IPS-20b (cell line): ENCODE results near the gene ZNF746.

Experiments used
- H3K27ac ChIP-seq: one replicate; pipeline ENCODE4 v1.5.1; 2013; ENCODE audit warnings: low read length
- H3K27me3 ChIP-seq: 2 replicates; pipeline ENCODE4 v1.6.1; 2013; ENCODE audit warnings: mild to moderate bottlenecking, low read length, inconsistent platforms; ENCODE audit not compliant: insufficient read depth
- H3K36me3 ChIP-seq: 2 replicates; pipeline ENCODE4 v1.6.1; 2013; ENCODE audit warnings: low read depth, mild to moderate bottlenecking, inconsistent platforms, low read length, moderate library complexity; ENCODE audit not compliant: insufficient read depth
- H3K4me1 ChIP-seq: 2 replicates; pipeline ENCODE4 v1.6.1; 2013; ENCODE audit warnings: mild to moderate bottlenecking, control low read depth, inconsistent platforms, low read length, moderate library complexity; ENCODE audit not compliant: insufficient read depth
- H3K4me3 ChIP-seq: 2 replicates; pipeline ENCODE4 v1.5.1; 2013; ENCODE audit warnings: mild to moderate bottlenecking, low read length, inconsistent platforms
- H3K9ac ChIP-seq: 2 replicates; pipeline ENCODE4 v1.6.1; 2013; ENCODE audit warnings: low read depth, mild to moderate bottlenecking, inconsistent platforms, low read length, moderate library complexity
- H3K9me3 ChIP-seq: 2 replicates; pipeline ENCODE4 v1.6.1; 2013; ENCODE audit warnings: mild to moderate bottlenecking, low read depth, low read length, inconsistent platforms; ENCODE audit not compliant: insufficient read depth

ZNF746 gene

GRCh38 chr7:149433124-149433523 is 64.5 kb downstream of the ZNF746 start:
- Histone ChIP-seq H3K27ac (no peak overlapping the region), H3K27me3 (no peaks in the 10 kb centered on the region), H3K9ac (no peak overlapping the region), H3K9me3 (no peaks in the 10 kb centered on the region), H3K36me3 (peaks cover 18% of the 10 kb centered on the region), H3K4me1 (no peaks in the 10 kb centered on the region), H3K4me3 (no peak overlapping the region)

GRCh38 chr7:149432121-149432691 is 65.4 kb downstream of the ZNF746 start:
- Histone ChIP-seq H3K9ac (no peak overlapping the region), H3K4me1 (no peaks in the 10 kb centered on the region), H3K9me3 (no peaks in the 10 kb centered on the region), H3K27me3 (no peaks in the 10 kb centered on the region), H3K36me3 (peaks cover 18% of the 10 kb centered on the region), H3K27ac (no peak overlapping the region), H3K4me3 (no peak overlapping the region)

- Histone ChIP-seq H3K9me3 (no peaks in the 10 kb centered on the region), H3K27me3 (no peaks in the 10 kb centered on the region), H3K4me1 (no peaks in the 10 kb centered on the region), H3K4me3 (no peak overlapping the region), H3K27ac (no peak overlapping the region), H3K36me3 (peaks cover 18% of the 10 kb centered on the region), H3K9ac (no peak overlapping the region)
These were observed 66.0 kb downstream of the ZNF746 start for GRCh38 chr7:149431486-149432120.

GRCh38 chr7:149430192-149430591 is 67.4 kb downstream of the ZNF746 start:
- no peaks in the 10 kb centered on the region for H3K4me1 ChIP-seq
- H3K27me3 ChIP-seq = no peaks in the 10 kb centered on the region
- no peaks in the 10 kb centered on the region for H3K9me3 ChIP-seq
- no peak overlapping the region for H3K9ac ChIP-seq
- H3K36me3 ChIP-seq = 0 out of 2 replicates have a peak, but pooled peaks cover 9% of the 10 kb centered on the region
- H3K27ac ChIP-seq = no peak overlapping the region
- no peak overlapping the region for H3K4me3 ChIP-seq

- Histone ChIP-seq H3K9me3 (no peaks in the 10 kb centered on the region), H3K27ac (no peak overlapping the region), H3K9ac (no peak overlapping the region), H3K4me1 (no peaks in the 10 kb centered on the region), H3K4me3 (no peak overlapping the region), H3K27me3 (peaks cover 7% of the 10 kb centered on the region; the same call in 1 of the 2 replicates), H3K36me3 (0 out of 2 replicates have a peak, but pooled peaks cover 9% of the 10 kb centered on the region)
These were observed 69.7 kb downstream of the ZNF746 start for GRCh38 chr7:149427893-149428292.

- Histone ChIP-seq H3K27me3 (peaks cover 7% of the 10 kb centered on the region; the same call in 1 of the 2 replicates), H3K9me3 (no peaks in the 10 kb centered on the region), H3K4me3 (no peak overlapping the region)
These were observed 70.4 kb downstream of the ZNF746 start for GRCh38 chr7:149427096-149427680.

GRCh38 chr7:149423449-149424110 is 74.0 kb downstream of the ZNF746 start:
- H3K36me3 ChIP-seq = no peaks in the 10 kb centered on the region
- no peak overlapping the region for H3K9ac ChIP-seq
- no peak overlapping the region for H3K4me3 ChIP-seq
- H3K27me3 ChIP-seq = peaks cover 7% of the 10 kb centered on the region; the same call in 1 of the 2 replicates
- no peak overlapping the region for H3K27ac ChIP-seq
- no peaks in the 10 kb centered on the region for H3K4me1 ChIP-seq
- no peaks in the 10 kb centered on the region for H3K9me3 ChIP-seq

More at GRCh38 chr7:149427096-149427680, 70.4 kb downstream of the ZNF746 start:
- no peak overlapping the region for H3K9ac ChIP-seq
- no peaks in the 10 kb centered on the region for H3K4me1 ChIP-seq
- no peak overlapping the region for H3K27ac ChIP-seq
- H3K36me3 ChIP-seq = 0 out of 2 replicates have a peak, but pooled peaks cover 3% of the 10 kb centered on the region

GRCh38 chr7:149422914-149423301 is 74.7 kb downstream of the ZNF746 start:
- no peak overlapping the region for H3K27ac ChIP-seq
- no peaks in the 10 kb centered on the region for H3K4me1 ChIP-seq
- peaks cover 7% of the 10 kb centered on the region; the same call in 1 of the 2 replicates for H3K27me3 ChIP-seq
- no peaks in the 10 kb centered on the region for H3K36me3 ChIP-seq
- H3K9ac ChIP-seq = no peak overlapping the region
- H3K9me3 ChIP-seq = no peaks in the 10 kb centered on the region
- H3K4me3 ChIP-seq = peak overlapping the region; percentile 58; the same call in 1 of the 2 replicates
